GM19463 (cell line): Measurements from ENCODE around the gene AKNA.

Experiments
- ATAC-seq: cut with Tn5 transposase; IDR thresholded peaks from one replicate; pipeline ENCODE4 v1.9.1; 2021; ENCODE audit warnings: mild to moderate bottlenecking, moderate library complexity; ENCODE audit not compliant: unreplicated experiment

Gene AKNA

DNA sequence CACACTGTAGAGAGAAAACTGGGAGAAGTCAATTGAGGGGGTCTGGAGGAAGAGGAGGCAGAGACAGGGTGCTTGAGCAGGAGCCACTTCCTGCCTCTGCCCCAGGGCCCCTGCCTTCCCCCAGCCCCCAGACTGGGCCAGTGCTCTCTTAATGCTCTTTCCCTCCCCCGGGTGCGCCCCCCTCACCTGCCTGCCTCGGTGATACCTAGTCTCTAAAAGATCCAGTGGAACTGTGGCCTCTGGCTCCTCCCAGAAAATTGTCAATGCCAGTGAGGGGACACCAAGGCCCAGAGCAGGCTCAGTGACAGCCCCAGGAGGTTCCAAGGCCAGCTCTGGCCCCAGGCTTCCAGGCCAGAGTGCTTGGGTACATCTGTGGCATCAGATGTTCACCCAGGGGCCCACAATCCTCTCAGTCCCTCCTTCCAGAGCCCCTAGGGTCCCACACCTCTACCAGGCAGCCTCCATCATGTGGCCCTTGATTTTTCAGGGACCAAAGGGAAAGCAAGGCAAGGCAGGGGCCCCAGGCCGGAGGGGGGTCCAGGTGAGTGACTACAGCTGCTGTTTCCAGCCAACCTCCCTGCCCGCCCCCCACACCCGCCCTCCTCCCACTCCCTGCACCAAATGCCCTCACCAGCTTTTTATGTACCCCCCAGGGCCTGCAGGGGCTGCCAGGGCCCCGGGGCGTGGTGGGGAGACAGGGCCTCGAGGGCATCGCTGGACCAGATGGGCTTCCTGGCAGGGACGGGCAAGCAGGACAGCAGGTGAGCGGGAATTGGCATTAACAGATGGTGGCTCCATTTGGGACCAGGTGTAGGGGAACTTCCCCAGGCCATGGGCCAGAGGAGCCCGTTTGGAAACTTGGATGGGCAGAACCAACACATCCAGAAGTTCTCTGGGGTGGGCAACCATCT lies 98.0 kb downstream of the AKNA start:
- no peak for ATAC-seq

GRCh38 chr9:114289106-114289505 lies 98.7 kb downstream of the AKNA start:
- no peak for ATAC-seq

GRCh38 chr9:114288193-114289091 lies 99.3 kb downstream of the AKNA start:
- ATAC-seq: no peak

- ATAC-seq: no peak
Measured at GRCh38 chr9:114287763-114288192, 100.0 kb downstream of the AKNA start.

- ATAC-seq: no peak
Measured at GRCh38 chr9:114287001-114287762, 100.6 kb downstream of the AKNA start.

DNA sequence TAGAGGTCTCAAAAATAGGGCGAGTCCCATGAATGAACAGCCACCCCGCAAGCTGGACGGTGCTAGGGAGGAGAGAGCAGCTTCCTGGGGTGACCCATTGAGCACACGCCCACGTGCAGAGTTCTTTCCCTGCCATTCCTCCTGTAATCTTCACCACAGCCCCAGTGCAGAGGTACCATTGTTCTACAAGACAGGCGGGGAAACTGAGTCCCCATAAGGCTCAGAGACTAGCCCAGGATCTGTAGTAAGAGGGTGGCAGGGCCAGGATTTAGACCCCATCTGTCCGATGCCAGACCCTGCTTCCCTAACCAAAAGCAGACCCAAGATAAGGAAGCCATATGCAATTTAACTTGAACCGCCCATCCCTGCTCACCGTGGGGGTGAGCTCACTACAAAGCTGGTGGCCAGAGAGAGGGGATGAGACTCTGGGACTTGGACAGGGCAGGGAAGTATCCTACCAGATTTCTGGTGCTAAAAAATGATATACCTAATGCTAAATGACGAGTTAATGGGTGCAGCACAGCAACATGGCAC lies 101.6 kb downstream of the AKNA start:
- no peak for ATAC-seq

GRCh38 chr9:114285166-114285867 lies 102.5 kb downstream of the AKNA start:
- ATAC-seq: no peak

GRCh38 chr9:114284316-114285060 lies 103.3 kb downstream of the AKNA start:
- ATAC-seq: no peak
